C4-2B (cell line): ENCODE measurements around the gene TSPAN9.

Source experiments
- H3K27ac ChIP-seq: fragments of 450-650 bp; 2 replicates; pipeline ENCODE4 v1.5.1; 2017
- ZFX ChIP-seq: fragments of 450-650 bp; IDR thresholded peaks from 2 replicates; pipeline ENCODE4 v1.6.1; 2017
- TF ChIP-seq, protein P1 (sequence below): fragments of 450-650 bp; conservative IDR thresholded peaks from 2 replicates; pipeline ENCODE4 v1.5.1; 2017; ENCODE audit warnings: mild to moderate bottlenecking

The TSPAN9 gene

DNA sequence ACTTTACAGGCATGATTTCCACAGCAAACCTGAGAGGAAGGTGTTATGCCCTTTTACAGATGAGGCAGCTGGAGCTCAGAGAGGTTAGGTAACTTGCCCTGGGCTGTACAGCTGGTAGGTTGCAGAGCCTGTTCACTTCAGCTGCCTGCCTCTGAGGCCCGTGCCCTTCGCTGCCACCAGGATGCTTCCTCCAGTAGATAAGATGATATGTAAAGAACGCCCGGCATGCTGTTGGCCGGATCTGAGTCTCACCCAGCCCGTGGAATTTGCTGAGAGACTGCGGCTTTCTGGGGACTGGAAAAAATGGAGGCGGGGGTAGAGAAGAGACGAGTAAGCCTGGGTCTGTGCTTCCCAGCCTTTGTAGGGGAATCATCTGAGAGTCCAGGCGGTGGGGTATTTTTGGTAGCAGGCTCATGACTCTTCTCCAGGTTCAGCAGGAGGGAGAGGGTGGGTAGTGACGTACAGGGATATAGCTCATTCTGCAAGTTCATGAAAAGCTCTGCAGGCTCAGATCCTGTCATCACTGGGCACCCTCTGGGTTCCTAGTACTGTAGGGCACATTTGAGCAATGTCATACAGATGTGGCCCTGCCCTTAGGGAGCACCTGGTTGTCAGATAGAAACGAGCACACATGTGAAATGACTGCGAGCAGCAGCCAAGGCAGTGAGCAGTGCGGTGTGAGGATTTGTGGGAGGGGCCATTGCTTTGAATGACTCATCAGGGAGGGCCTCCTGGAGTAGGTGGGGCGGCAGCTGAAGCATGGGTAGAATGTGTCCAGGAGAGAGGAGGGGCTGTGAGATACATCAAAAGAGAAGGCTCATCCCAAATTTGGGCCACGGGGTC is 159.4 kb downstream of the TSPAN9 start:
- H3K27ac ChIP-seq = no peak overlapping the region
- TF ChIP-seq ZFX = no peak
- TF ChIP-seq, protein P1, sequence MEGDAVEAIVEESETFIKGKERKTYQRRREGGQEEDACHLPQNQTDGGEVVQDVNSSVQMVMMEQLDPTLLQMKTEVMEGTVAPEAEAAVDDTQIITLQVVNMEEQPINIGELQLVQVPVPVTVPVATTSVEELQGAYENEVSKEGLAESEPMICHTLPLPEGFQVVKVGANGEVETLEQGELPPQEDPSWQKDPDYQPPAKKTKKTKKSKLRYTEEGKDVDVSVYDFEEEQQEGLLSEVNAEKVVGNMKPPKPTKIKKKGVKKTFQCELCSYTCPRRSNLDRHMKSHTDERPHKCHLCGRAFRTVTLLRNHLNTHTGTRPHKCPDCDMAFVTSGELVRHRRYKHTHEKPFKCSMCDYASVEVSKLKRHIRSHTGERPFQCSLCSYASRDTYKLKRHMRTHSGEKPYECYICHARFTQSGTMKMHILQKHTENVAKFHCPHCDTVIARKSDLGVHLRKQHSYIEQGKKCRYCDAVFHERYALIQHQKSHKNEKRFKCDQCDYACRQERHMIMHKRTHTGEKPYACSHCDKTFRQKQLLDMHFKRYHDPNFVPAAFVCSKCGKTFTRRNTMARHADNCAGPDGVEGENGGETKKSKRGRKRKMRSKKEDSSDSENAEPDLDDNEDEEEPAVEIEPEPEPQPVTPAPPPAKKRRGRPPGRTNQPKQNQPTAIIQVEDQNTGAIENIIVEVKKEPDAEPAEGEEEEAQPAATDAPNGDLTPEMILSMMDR = no peak

DNA sequence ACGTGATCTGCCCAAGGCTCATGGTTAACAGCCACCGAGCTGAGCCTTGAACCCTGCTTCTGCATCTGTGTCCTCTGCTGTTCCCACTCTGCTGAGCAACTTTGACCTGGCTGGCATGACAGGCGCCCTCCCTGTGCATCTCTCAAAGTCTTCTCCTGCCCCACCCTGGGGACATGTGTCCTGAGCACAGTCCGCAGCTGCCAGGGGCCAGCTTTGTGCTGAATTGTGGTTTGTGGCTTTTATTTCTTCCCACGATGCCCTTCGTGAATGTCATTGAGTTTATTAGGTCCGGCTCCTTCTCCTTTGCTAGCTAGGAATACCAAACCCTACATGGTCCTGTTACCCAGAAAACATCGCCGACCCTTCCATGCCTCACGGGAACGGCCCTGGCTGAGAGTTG is 161.0 kb downstream of the TSPAN9 start:
- TF ChIP-seq, protein P1 = no peak
- no peak for TF ChIP-seq ZFX
- no peak overlapping the region for H3K27ac ChIP-seq

DNA sequence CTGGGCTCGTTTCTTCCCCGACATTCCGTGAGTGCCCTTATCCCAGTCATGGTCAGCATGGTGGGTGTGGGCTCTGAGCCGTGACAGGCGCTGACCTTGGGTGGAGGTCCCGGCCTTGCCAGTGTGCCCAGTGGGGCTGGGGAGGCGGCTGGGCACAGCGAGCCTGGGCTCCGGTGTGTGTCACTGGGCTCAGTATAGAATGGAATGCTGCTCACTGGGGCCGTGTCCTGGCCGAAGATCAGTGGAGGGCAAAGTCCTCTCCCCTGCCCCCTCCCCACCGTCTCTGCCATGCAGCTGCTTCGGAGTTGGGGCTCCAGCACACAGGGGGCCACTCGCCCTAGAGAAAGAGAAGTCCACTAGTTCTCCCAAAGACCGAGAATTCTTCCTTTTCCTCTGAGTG is 164.4 kb downstream of the TSPAN9 start:
- no peak overlapping the region for H3K27ac ChIP-seq
- no peak for TF ChIP-seq ZFX
- TF ChIP-seq, protein P1 = no peak

DNA sequence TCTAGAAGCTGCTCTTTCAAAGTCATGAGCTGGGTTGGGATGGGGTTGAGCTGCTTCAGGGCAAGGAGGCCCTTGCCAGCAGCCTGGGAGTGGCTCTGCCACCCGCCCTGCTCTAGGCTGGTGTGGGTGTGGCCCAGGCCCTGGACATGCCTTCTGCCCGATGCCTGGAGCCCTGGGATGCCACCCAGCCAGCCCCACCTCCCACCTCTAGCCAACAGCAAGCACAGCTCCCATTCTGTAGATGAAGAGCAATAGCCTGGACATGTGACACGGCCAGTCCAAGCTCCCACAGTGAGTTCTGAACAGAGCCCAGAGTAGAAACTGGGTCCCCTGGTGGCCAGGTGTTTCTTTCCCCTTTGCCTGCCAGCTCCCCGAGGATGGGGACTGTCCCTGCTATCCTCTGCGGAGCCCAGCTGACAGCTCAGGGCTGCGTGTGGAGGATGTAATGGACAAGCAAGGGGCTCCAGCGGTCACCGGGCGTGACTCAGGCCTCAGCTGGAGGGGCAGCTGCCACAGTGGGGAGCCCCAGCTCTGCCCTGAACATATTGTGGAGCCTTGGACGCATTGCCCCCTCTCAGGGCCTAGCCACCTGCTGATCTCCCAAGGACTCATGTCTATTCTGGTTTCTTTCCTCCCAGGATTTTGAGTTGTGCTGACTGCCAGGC is 165.2 kb downstream of the TSPAN9 start:
- TF ChIP-seq, protein P1 = no peak
- no peak for TF ChIP-seq ZFX
- H3K27ac ChIP-seq = no peak overlapping the region

DNA sequence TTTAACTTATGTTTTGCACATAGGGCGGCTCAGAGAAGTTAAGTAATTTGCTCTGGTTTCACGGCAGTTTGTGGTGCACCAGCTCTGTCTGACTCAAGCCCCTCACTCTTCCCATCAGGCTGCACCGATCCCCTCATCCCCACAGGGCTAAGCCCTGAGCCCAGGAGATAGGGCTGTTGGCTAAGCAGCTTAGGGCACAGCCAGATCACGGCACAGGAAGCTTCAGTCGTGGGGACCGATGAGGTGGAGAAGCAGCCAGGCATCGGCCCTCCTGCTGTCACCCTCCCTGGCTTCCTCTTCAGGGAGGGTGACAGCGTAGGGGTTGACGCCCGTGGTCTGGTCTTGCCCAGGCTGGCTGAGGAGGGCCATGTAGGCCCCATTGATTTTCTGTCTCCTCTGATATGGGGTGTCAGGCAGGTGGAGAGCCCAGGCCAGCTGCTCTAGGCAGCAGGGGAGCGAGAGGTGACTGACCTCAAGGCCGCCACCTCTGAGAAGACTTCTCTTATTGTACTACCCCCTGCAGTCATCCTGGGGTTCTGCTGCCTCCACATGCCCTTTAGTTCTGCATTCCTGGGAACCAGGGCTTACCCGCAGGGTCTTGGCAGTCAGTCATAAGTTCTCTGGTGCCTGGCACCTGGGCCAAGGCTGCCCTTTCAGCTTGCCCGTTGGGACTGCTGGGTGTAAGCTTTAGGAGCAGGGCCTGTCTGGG is 166.4 kb downstream of the TSPAN9 start:
- no peak overlapping the region for H3K27ac ChIP-seq
- TF ChIP-seq, protein P1 = no peak
- no peak for TF ChIP-seq ZFX

DNA sequence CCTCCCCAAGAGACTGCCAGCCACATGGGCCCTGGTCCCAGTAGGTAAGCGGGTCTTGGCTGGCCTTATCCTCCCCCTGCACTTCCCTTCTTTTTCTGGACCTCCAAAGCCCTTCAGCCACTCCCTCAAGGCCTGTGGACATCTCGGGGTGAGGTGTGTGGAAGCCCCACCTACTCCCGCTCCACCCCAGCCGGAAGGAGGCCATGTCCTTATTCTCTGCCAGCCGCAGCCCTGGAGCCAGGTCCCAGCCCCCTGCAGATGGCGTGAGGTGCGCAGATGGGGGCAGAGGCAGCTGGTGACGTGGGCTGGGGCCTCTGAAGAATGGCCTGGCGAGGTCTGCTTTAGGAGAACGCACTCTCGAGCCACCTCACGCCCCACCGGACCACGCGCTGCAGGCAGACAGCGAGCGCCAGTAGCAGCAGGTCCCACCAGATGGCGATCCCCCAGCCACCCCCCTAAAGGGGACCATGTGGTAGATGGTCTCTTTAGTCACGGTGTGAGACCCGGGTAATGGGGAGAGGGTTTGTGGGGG is 167.1 kb downstream of the TSPAN9 start:
- no peak overlapping the region for H3K27ac ChIP-seq
- TF ChIP-seq, protein P1 = no peak
- TF ChIP-seq ZFX = no peak

DNA sequence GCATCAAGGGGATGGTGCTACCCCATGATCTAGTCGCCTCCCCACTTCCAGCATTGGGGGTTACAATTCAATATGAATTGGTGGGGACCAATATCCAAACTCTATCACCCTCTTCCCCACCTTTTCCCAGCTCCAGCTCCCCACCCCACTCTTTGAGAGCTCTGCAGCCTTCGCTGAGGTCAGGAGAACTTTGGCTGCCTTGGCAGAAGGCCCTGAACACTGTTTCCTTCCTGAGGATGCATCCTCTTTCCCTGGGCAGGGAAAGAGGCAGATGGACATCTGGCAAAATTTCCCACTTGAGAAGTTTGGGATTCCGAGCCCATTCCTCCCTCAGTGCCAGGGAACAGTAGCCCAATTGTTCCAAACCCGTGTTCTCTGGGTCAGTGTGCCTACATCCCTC is 169.1 kb downstream of the TSPAN9 start:
- no peak for TF ChIP-seq ZFX
- TF ChIP-seq, protein P1 = no peak
- H3K27ac ChIP-seq = no peak overlapping the region
